ENCODE measurements around the gene VWA1.
"Not testable (repeated sequence)": the region's sequence is repeated elsewhere in the genome, so short reads cannot be mapped to it uniquely, and the experiment has no call there.

VWA1 gene

DNA sequence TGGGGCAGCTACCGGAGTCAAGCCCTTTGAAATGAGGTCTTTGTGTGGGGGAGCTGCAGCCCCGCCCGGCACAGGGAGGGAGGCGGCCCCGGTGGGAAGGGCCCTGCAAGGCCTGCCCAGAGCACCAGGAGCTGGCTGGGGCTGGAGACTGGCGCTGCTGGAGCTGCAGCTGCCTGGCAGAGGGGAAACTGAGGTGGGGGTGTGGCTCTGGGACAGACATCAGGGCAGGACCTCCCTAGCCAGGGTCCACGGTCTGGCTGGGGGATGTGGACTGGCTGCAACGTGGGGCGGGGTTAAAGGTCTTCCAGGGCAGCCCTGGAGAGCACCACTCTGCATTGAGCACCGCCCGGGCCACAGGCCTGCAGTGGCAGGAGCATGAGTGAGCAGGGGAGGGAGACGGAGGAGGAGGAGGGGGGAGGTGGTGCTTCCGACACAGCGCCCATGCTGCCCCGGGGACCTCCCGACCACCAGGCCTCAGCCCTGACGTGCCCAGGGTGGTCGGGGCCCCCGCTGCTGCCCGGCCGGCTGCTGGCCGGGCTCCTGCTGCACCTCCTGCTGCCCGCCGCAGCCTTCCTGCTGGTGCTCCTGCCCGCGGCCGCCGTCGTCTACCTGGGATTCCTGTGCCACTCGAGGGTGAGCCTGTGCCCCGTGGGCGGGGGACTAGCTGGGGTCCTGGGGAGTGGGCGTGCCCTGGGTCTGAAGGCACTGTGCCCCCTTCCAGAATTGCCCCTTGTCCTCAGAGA lies 9.6 kb upstream of the VWA1 start:
- no peak for DNase-seq

DNA sequence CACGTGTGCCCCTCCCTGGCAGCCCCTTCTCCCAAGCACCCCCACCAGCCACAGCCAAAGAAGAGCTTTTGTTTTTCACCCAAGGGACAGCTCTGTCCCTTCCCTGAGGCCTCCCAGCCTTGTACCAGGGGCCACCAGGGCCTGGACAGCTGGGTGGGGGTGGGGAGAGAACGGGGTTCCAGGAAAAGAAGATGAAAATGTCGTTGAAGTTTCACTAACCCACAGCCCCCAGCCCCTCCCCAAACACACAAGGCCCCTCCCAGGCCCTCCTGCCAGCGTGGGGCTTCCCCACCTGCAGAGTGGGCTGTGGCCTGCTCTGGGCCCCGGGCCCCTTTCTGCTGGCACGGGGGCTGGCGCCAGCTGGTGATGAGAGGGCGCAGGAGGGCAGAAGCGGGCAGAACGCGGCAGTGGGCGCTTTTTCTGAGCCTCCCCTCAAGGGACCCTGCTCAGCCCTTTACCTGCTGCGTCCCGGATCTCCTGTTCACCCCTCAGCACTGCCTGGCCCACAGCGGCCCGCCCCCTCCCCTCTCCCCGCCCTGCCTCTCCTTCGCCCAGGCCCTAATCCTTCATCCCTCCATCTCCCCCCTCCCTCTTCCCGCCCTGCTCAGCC lies 8.9 kb upstream of the VWA1 start:
- no peak for DNase-seq

DNA sequence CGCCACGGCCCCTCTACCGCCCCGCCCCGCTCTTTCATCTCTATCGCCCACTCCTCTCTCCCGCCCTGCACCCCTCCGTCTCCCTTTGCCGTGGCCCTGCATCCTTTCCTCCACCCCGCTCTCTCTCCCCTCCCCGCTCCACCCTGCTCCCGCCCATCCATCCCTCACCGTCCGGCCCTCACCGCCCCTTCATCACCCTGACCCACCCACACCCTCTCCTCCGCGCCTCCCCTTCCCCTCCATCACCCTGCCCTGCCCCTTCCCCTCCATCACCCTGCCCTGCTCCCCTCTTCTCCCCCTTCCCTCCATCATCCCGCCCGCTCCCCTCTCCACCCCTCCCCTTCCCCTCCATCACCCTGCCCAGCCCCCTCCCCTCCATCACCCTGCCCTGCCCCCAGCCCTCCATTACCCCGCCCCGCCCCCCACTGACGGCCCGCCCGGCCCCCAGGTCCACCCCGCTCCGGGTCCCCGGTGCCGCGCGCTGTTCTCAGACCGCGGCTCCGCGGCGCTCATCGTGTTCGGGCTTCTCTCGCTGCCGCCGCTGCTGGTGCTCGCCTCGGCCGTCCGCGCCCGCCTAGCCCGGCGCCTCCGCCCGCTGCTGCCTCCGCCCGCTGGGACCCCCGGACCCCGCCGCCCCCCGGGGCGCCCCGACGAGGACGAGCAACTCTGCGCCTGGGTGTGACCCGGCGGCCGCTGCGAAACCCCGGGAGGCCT lies 8.2 kb upstream of the VWA1 start:
- DNase-seq, result no peak

DNA sequence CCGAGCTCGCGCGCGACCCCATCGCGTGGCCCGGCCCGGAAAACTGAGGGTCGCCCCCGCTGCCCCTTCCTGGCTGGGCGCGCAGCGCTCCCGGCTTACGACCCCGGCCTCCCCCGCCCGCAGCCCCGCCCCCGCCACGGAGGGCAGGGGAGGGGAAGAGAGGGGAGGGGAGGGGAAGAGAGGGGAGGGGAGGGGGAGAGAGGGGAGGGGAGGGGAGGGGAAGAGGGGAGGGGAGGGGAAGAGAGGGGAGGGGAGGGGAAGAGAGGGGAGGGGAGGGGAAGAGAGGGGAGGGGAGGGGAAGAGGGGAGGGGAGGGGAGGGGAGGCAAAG lies 7.7 kb upstream of the VWA1 start:
- no peak for DNase-seq

DNA sequence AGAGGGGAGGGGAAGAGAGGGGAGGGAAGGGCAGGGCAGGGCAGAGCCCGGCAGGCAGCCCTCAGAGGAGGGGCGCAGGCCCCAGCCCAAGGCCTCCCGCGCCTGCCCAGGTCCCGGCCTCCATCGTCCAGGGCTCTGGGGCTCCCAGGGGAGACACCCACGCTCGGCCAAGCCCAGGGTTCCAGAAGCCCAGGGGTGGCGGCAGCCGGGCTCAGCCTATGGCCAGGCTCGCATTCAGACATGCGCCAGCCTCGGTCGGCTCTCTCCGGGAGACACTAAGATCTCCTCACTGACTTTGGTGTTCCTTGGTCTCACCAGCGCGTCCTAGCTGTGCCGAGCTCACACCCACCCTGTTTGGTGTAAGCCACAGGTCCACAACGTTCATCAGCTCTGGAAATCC lies 7.3 kb upstream of the VWA1 start:
- no peak for DNase-seq

DNA sequence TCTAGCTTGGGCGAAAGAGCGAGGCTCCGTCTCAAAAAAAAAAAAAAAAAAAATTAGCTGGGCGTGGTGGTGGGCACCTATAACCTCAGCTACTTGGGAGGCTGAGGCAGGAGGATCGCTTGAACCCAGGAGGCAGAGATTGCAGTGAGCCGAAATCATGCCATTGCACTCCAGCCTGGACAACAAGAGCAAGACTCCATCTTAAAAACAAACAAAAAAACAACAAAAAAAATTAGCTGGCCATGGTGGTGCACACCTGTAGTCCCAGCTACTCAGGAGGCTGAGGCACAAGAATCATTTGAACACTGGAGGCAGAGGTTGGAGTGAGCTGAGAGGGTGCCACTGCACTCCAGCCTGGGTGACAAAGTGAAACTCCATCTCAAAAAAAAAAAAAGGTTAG lies 6.5 kb upstream of the VWA1 start:
- not testable (repeated sequence) for DNase-seq

DNA sequence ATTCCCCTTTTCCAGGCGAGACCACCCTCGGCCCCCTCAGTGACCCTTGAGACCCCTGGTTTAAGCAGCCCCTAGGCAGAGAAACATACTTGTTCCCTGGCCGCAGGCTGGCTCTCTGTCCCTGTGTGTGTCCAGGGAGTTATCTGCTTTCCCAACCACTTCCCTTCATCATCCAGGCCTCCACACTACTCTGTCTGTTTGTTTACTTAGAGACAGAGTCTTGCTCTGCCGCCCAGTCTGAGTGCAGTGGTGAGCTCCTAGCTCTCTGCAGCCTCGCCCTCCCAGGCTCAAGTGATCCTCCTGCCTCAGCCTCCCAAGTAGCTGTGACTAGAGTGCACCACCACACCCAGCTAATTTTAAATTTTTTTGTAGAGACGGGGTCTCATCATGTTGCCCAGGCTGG lies 5.8 kb upstream of the VWA1 start:
- no peak for DNase-seq

DNA sequence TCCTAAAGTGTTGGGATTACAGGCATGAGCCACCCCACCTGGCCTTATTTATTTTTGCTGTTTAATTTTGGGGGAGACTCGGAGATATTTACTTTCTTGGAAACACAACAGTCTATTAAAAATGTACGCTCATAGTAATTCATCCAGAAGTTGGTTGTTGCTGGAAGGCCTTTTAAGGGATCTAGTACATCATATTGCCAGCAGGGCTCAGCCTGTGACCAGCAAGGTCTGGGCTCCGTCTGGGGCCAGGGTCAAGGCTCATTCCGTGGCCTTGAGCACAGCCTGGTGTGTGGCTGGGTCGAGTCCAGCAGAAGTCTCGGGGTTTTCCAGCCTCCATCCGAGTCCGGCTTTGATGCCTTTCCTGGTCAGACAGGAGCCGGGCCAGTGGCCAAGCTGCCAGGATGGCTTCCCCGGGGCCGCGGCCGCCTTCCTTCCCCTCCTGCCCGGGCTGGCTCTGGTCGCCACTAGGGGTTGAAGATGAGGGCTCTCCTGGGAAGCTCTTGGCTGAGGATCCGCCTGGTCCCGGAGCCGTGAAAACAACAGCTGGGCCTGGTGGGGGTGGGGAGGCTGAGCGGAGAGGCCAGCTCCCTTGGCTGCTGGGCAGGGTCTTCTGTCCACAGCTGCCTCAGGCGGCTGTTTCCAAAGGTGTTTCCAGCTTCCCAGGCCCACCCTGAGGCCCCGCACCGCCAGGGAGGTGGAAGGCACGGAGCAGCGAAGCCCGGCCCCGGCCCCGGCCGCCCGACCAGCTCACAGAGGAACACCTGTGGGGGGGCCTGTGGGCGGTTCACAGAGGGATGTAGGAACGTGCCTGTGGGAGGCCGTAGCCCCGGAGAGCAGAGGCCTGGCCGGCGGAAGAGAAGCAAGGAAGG lies 5.1 kb upstream of the VWA1 start:
- DNase-seq, result no peak

DNA sequence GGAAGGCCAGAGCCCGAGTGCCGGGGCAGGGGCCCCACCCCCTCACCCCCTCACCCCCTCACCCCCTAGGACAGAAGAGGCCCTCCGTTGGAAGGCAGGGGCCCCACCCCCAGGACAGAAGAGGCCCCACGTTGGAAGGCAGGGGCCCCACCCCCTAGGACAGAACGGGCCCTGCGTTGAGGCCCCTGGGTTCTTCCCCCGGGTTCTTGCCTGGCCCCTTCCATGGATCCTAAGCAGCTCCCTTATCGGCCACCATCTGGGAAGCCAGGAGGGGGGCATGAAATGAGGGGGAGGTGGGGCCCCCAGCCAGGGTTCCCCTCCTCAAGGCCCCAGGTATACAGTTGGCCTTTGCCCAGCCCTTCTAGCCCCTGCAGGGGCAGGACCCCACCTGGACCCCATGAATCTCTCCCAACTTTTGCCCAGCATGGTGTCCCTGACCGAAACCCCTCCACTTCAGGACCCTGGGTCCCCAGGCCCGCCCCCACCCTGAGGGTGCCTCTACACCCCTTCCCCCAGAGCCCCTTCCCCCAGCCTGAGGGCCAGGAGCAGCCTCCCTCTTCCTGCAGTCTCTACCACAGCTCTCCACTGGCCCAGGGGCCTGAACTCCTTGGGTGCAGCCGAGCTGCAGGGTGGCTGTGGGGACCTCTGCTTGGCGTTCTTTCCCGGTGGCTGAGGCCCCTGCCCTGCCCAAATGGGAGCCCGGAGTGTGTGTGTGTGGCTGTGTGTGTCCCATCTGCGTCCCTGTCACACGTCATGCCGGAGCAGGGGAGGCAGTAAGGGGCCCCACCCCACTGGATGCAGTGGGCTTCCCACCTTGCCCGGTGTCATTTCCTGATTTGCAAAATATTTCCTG lies 4.3 kb upstream of the VWA1 start:
- no peak for DNase-seq

DNA sequence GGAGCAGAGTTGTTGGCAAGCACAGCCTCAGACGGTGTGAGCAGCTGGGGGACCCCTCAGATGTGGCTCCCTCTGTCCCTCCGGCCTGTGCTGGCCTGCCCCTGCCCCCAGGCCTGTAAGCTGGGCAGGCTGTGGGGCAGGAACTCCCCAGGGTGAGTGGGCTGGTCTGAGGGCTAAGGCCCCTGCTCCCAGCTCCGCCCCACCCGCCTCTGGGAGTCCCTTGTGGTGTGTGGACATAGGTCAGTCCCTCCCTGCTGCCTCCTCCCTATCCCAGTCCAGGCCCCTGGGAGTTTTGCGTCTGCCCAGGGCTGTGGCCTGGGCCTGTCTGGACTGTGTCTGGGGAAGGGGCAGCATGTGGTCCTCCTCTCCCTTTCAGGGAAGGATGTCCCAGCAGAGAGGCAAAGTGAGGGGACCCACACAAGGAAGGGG lies 3.6 kb upstream of the VWA1 start:
- no peak for DNase-seq

DNA sequence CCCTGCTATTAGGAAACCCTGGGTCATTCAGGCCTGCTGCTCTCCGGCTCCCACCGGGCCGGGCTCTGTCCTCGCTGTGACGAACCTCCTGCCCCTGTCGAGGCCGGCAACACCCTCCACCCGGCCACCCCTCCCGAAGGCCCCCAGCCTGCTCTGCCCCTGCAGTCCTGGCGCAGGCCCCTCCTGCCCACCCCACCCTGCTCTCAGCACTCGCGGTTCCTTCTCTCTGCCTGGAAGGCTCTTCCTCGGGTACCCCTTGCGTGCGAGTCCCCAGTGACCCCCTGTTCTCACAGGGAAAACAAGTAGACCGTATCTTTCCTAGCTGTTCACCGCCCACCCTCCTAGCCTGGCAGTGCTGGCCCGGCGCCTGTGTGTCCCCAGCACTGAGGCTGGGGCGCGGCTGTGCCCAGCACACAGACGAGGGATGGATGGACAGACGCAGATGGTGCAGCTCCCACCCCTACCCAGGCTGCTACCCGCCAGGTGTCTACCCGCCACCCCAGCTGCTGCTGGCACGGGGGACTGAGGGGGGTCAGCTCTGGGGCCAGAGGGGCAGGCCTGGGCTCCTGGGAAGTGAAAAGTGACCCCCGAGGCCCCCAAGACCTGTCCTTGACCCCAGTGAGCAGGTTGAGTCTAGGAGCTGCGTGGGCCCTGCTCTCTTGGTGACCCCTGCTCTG lies 3.1 kb upstream of the VWA1 start:
- DNase-seq, result no peak

DNA sequence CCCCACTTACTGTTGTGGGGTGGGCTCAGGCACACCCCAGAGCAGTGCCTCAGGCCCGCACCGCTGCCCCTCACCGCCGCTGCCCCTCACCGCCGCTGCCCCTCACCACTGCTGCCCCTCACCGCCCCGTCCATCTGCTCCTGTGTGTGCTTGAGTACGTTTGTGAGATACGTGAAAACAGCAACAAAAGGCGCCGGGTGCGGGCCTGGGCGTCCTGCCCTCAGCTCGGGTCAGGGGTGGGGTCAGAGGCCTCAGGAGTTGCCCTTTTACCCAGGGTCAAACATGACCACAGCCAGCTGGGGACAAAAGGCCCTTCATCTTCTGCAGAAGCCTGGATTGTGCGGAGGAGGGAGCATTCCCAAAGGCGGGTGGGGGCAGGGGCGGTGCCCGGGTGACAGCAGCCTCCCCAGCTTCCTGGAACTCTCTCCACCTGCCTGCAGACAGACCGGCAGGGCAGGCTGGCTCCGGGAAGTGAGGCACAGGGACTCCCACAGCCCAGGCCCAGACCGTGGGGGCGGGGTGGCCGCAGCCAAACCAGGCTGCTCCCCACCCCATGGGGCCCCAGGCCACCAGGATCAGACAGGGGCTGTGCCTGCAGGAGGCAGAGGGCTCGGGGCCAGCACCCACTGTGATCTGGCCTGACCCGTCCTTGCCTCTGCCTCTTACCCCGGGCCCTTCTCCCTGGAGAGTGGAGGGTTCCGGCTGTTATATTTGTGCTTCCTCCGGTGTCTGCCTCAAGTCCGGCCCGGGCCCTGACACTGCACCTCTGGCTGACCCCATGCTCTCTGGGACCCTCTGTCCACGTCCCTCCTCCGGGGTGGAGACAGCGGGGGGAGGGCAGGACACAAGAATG lies 2.3 kb upstream of the VWA1 start:
- DNase-seq, result peak; percentile 35

DNA sequence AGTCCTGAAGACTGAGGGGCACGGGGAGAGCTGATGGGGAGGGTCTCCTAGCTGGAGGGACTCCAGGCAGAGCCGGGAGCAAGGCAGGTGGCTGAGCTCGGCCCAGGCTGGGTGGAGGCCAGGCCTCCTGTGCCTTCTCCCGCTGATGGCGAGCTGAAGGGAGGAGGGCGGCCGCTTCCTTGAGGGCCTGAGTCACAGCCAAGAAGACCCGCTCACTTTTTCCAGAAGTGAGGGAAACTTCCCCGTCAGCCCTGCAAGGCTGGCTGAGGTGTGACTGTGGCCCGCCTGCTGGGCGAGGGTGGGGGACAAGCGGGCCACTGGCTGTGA lies 1.7 kb upstream of the VWA1 start:
- DNase-seq, result peak; percentile 83

DNA sequence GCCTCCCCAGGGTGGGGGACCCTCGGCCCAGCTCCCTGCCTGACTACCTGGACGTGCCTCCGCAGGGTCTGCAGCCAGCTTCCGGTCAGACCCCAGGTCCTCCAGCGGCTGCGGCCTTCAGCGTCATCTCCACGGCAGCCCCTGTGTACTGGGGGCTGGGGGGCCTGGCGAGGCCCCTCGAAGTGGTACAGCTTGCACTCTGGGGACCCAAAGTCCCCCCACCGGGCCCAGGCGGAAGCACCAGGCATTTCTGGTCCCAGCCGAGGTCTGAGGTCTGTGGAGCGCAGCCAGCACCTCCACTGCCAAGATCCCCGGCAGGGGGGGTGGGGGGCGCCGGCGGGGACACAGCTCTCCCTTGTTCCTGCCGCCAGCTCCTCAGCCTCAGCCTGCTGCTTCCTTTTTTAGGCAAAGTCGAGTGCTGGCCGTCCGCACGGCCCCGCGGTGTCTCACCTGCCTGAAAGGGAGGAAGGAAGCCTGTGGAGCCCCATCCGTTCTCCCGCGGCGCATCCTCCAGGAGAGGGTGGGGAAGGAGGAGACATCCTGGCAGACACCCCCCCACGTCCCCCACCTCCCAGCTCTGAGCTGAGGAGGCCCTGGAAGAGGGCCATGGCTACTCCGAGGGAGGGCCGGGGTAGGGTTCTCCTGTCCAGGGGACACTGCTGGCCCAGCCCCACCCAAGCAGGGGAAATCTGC lies 1.2 kb upstream of the VWA1 start:
- peak; percentile 44 for DNase-seq

DNA sequence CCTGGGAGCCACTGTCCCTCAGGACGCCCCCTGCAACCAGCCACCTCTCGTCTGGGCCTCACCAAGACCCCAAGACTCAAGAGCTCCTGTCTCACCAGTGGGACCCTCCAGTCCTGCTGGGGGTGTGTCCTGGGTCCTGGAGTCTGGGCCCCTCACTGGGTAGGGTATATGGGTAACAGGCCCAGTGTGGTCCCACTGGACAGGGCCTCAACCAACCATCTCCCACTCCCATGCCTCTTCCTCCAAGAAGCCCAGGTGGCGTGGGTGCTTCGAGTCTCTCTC lies 725 bp upstream of the VWA1 start:
- no peak for DNase-seq

DNA sequence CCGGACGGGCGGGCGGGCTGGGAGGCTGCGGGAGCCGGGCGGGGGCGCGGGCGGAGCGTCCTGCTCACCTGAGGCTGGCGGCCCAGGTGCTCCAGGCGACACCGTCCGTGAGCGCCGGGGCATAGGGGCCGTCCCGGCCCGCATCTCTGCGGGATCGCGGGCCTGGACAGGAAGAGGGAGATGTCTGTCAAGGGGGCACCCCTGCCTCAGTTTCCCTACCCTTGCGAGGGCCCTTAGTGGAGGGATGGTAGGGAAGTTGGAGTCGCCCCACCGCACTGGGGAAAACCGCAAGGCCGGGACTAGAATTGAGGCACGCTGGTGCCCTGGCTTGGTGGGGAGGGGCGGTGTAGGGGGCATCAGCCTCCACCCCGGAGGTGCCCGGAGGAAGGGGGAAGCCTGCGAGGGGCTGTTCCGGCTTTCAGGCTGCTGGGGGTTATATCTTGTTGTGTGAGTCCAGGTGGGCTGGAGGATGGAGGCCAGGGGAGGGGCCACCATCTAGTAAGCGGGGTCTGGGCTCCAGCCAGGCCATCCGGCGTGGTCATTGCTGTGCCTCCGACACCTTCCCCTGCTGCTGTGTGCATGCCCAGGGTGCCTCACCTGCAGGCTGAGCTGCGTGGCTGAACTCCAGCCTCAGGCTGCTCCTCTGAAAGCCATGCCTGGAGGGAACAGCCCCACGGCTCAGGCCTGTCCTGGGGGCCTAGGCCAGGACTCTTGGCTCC lies 580 bp downstream of the VWA1 start:
- DNase-seq, result no peak

DNA sequence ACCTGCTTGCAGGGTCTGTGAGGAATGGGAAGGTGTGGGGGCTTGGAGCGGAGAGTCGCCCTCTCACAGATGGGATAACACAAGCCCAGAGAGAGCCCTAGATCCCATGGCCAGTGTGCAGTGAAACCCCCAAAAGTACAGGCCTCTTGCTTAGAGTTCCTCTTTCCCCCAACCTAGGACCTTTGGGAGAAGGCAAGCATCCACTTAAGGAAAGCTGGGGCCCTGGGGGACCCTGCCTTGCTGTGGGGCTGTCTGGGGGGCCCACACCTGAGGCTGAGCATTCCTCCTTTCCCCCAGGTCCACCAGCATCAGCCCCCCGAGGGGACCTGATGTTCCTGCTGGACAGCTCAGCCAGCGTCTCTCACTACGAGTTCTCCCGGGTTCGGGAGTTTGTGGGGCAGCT lies 1.1 kb downstream of the VWA1 start:
- DNase-seq, result no peak

DNA sequence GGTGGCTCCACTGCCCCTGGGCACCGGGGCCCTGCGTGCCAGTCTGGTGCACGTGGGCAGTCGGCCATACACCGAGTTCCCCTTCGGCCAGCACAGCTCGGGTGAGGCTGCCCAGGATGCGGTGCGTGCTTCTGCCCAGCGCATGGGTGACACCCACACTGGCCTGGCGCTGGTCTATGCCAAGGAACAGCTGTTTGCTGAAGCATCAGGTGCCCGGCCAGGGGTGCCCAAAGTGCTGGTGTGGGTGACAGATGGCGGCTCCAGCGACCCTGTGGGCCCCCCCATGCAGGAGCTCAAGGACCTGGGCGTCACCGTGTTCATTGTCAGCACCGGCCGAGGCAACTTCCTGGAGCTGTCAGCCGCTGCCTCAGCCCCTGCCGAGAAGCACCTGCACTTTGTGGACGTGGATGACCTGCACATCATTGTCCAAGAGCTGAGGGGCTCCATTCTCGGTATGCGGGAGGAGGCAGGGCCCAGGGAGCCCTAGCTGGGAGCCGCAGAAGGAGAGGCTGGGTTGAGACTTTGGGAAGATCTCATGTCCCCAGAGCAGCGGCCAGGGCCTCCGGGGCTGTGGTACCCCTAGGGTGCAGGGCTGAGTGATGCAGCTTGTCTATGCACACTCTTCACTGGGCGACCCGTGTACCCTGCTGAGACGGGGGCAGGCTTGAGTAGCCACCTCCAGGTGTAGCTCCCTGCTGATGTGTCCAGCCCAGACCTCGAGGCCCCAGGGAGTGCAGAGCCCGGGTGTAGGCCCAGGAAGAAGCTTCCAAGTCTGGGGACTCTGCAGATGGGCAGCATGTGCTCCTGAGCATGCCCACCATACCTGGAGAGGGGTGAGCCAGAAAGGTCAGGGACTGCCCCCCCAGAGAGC lies 1.8 kb downstream of the VWA1 start:
- DNase-seq, result no peak

DNA sequence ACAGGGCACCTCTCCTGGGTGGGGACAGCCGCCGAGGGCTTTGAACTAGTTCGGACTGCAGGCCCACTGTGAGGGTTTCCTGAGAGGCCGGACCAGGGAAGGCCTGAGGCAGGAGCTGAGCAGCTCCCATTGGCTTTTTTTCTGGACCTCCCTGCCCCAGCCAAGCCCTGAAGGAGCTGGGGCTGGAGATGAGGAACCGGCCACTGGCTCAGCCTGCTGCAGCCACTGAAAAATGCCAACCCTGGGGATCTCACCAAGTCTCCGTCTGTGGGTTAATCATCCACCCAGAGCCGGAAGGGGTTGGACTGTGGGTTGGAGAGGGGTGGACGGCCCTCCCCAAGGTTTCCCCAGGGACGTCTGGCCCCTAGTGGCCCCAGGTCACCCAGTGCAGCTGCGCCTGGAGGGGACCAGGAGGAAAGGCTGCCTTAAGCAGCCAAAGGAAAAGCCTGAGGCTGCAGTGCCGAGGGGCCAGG lies 2.5 kb downstream of the VWA1 start:
- DNase-seq, result no peak

All from stimulated activated CD4-positive, alpha-beta T cell treated with anti-CD3 and anti-CD28 coated beads, Interleukin-15, amount 100 ng/mL, for 24 hours (primary cell).